GM21825 (cell line): ENCODE data around the gene BRD9.
"Not testable (repeated sequence)": the region's sequence is repeated elsewhere in the genome, so short reads cannot be mapped to it uniquely, and the experiment has no call there.

ENCODE experiments used
- ATAC-seq: cut with Tn5 transposase; IDR thresholded peaks from one replicate; pipeline ENCODE4 v1.9.1; 2021; ENCODE audit warnings: mild to moderate bottlenecking, moderate library complexity; ENCODE audit not compliant: unreplicated experiment

Gene BRD9

DNA sequence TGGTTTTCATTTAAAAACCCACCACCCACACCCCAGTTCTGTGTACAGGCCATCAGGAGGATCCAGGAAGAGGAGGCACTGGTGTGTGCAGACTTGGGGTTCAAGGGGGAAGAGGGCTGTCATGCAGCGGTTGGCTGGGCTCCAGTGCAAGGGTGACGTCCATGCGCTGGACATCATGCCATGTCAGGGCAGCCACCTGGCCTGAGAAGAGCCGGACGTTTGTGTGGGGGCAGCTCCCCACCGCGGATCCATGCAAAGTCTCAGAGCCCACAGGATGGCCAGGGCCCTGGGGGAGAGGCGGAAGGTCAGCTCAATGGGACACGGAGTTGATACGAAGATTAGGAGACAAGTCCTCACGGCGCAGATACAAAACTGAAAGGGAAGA lies 11.1 kb downstream of the BRD9 start:
- ATAC-seq: no peak

DNA sequence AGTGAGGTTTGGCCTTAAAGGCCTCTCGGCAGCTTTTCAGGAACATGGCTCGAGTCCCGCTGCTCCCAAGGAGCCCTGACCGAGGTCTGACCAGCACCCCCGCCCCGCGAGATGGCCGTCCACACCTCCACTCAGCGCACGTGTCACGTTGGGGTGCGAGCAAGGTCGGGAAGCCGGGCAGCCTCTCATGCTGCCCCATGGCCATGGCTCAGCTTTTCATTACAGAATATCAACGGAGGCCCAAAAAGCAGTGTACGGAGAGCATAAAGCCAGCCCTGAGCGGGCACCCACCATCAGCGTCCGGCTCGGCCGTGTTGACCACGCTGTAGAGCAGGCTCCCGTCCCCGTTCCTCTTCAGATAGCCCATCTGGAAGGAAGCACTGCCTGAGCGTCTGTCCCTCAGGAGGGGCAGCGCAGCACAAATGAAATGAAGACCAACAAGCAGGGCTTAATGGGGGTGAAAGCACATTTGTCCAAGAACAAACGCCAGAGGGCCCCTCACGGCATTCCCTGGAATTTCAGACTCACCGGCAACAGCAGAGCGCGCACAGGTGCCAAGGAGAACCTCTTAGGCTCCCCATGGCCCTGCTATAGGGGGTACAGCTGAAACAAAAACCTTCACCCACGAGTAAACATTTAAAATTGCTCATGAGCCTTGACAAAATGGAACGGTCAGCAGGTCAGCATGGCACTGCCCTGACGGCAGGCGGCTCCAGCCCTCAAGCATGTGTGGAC lies 11.6 kb downstream of the BRD9 start:
- ATAC-seq: no peak

DNA sequence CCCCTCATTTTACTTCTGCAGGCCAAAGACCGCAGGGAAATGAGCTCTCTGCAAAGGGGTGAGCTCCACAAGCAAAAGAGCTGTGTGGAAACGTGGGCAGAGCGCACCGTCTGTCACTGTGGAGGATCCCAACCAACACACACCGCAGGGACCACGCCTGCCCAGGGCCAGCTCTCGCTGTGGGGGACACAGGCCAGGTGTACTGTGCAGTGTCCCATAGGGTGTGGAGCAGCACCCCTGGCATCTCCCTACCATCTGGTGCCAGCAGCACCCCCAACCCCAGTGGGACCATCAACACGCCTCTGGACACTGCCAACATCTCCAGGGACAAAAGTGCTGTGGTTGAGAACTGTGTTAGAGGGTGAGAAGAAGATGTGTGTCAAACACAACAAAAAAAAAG lies 13.9 kb downstream of the BRD9 start:
- not testable (repeated sequence) for ATAC-seq

DNA sequence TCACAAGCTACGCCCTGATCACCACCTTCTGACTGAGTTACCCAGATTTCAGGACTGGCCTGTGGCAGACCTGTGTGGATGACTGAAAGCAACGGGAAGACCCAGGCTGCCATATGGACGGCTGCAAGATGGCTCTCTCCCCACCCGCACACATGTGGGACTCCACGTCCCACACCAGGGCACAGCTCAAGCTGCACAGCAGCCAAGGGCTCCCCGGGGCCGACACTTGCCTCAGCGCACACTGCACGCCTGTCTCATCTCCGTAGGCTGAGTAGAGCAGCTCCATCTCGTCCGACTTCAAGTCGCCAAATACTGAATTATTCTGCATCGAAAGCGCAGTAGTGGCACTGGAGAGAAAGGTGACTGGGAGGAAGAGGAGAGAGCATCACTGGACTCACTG lies 14.5 kb downstream of the BRD9 start:
- ATAC-seq: no peak

DNA sequence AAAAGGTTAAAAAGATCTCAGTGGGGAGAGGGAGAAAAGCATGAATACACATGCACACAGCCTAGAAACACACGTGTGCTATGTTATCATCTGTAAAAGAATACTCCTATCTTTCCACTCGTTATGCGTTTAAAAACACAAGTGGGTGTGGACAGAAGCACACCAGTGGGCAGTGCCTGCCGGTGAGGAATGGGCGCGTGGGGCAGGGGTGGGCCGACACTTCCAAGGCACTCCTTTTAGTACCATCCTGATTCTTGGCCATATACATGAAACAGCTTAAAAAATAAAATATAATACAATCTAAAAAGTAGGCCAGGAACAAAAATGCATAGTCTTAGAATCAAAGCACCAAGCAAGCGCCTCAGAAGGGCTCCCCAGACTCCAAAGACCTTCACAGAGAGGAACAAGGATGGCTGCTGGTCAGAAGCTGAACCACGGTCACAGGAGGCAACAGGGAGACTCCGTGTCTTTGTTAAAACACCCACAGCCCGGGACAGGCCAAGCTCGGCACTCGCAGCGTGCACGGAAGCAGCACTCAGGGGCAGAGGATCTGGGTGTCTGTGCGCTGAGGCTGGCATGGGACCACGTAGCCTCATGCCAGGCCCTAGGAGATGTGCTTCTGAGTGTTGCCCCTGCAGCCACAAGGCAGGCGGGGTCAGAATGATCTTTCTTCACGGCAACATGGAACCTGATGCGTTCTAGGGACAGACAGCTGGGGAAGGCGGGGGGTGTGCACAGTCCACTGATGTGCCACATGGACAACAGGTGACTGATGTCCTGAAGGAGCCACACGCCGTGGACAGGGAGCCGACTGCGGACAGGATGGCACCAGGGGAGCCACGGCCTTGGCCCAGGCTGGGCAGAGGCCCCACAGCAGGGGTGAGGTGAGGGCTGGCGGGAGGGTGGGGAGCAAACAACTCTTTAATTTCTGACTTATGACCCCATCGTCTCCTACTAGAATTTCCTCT lies 15.9 kb downstream of the BRD9 start:
- no peak for ATAC-seq

DNA sequence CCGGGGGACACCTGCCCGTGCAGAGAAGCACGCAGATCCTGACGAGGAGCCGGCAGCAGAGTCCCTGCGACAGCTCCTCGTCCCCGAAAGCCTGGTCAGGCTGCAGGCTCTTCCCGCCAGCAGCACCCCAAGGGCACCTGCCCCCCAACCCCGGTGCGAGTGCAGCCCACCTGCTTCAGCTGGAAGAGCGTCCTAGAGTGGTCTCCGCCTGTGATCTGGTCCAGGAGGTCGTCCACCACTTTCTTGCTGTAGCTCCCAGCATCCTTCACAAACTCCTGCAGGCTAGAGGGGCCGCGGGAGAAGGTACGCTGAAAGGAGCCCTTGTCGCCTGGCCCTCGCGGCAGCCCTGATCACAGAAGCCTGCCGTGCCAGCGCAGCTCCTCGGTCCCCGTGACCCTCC lies 16.7 kb downstream of the BRD9 start:
- no peak for ATAC-seq

DNA sequence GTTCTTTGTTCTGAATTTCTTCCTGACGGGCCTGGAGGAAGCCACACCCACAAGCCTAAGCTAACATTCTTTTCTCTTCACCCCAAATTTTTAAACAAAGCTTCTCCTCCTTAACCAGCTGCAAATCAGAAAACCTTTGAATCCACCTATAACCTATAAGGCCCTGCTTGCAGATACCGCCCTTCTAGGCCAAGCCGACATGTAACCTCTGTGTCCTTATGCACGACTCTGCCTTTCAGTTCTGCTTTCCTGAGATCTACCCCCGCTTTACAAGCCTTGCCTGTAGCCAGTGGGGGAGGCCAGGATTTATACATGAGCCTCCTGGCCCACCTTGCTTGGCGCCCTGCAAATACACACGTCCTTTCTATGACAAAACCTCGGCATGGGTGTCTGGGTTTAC lies 19.3 kb downstream of the BRD9 start:
- no peak for ATAC-seq

DNA sequence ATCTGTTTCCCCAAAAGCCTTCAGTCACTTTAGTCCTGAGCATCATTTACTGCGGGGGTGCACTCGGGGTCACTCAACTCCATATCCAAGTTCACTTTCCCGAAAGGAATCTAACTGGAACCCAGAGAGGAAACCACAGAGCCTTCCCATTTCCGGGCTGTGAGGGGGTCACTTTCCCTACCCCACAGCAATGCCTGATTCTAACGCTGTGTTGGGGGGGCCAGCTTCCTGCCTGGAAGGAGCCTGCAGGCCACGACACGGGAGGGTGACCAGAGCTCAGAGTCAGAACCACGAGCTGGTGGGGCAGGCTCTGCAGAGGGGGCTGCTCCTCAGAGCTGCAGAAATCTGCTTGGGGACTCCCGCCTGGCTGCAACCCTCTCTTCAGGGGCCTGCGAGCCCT lies 20.3 kb downstream of the BRD9 start:
- ATAC-seq: no peak

DNA sequence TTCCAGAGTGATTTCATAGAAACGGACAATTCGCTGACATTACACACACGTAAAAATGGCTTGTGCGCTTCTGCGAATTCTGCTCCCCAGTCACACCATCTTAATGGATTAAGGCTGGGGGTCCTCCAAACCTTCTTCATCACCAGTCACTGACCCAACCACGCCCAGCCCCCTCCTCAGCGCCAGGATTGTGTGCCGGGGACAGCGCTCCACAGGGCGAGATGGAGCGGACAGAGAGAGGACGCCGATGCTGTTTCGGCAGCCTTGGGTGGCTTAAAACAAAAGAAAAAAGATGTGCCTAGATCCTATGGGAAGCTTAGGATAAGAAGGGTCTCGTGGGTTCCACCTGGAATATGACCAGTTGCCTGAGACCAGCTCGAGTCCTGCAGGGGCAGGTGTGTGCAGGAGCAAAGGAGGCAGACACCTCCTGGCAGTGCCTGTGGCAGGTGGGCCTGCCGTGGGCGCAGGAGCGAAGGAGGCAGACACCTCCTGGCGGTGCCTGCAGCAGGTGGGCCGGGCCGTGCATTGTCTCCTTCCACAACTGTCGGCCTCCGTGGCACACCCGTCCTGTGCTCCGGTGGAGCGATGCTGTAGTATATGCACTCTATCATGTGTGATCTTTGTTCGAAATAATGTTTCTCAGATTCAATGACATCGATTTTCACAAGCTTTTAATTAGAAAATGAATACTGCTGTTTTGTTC lies 20.9 kb downstream of the BRD9 start:
- ATAC-seq: no peak

DNA sequence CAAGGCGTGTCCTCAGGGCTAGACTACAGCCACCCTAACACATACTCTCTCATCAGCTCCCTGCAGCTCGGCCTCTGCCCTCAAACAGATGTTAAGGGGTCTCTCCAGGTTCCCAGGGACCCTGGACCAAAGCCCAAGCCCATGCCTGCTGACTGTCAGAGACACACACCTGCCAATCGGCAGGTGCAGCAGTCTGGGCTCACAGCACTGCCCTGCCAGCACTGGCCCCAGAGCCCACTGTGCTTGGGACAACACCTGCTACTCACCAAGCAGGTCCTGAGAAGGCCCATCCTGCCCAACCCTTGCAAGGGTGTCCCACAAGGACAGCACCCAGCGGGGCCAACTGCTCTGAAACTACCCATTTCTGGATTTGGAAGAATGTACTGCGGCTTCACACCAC lies 21.6 kb downstream of the BRD9 start:
- ATAC-seq: no peak

DNA sequence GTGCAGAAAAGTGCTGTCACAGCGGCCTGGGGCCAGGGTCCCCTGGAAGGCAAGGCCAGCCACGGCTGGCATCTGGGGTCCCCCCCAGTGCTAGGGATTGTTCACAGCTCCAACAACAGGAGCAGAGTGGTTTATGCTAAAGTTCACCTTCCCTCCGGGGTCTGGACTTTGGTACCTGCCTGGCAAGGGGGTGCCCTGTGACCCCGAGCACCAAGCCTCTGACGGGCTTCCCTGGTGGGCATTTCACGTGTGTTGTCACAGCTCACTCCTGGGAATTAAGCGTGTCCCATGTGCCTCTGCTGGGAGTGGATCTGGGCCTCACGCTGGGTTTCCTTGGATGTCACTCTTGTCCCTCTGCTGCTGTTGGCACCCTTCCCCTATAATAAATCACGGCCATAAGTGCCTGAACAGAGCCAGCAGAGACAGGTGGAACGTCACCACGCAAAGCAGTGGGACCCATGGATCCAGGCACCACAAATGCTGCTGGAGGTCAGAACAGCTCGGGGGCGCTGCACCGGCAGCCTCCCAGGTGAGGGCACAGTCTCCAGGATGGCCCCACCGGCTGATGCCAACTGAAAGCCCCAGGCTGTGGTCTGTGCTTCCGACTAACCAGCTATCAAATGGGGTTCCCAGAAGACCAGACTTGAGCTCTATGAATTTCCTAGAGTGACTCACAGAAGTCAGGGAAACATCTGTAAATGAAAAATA lies 24.0 kb downstream of the BRD9 start:
- no peak for ATAC-seq

DNA sequence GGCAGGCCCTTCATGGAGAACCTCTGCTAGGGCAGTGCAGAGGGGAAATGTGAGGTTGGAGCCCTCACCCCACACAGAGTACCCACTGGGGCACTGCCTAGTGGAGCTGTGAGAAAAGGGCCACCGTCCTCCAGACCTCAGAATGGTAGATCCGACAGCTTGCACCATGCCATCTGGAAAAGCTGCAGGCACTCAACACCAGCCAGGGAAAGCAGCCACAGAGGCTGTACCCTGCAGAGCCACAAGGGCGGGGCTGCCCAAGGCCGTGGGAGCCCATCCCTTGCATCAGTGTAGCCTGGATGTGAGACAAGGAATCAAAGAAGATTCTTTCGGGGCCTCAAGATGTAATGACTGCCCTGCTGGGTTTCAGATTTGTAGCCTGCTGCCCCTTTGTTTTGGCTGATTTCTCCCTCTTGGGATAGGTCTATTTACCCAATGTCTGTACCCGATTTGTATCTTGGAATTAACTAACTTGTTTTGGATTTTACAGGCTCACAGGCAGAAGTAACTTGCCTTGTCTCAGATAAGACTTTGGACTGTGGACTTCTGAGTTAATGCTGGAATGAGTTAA lies 25.2 kb downstream of the BRD9 start:
- no peak for ATAC-seq

DNA sequence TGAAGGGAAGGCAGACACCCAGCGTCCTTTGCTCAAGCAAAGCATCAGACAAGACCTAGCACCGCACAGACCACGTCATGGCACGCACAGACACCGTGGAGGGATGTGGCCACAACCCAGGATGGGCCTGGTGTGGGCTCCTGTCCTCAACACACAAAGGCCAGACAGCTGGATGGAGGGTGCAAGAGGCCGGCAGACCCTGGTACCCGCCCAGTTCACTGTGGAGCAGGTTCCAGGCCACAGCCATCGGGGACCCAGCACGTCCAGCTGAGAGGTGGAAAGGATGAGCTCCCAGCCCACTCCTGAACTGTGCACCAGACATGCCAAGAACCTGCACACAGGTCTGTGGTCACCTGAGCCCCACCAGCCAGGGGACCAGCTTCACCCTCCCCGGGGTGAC lies 26.8 kb downstream of the BRD9 start:
- no peak for ATAC-seq

DNA sequence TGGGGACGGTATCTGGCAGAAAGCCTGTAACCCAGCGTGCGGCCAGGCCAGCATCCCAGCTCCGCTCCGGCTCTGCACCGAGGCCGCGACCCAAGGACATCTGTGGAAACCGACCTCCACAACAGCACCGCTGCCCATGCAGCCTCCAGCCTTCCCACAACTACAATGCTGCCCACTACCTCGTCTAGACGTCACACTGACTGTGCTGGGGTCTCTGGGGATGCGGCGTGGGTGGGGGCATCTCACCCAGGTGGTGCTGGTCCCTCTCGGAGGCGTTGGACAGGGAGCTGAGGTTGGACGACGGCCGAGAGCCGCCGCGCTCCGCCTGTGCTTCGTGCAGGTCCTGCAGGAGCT lies 27.5 kb downstream of the BRD9 start:
- no peak for ATAC-seq

DNA sequence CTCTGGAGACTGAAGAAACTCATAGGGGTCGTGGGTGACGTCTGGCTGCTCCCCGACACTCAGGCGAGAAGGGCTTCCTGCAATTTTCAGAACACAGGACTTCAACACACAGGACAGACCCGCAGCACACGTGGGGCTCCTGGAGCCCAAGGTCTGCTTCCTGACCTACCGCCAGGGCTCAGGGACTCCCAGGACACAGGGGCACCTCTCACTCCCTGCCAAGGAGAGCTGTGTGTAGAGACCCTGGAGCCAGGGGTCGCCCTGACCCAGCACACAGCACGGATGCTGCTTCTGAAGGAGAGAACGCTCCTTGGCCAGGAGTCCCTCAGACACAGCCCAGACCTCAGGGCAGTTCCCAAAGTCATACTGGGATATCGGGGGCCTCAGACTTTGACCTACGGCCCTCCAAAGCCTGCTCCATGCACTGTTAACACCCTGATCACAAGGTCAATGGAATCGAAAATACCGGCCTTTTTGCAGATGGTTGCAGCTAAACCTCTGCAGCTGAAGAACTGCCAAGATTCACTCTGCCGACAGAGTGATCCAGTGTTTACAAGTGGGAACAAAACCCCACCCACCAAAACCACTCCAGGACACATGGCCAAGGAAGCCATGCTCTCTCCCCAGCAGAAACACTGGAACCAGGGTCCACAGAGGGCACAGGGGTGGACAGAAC lies 28.0 kb downstream of the BRD9 start:
- ATAC-seq: no peak

DNA sequence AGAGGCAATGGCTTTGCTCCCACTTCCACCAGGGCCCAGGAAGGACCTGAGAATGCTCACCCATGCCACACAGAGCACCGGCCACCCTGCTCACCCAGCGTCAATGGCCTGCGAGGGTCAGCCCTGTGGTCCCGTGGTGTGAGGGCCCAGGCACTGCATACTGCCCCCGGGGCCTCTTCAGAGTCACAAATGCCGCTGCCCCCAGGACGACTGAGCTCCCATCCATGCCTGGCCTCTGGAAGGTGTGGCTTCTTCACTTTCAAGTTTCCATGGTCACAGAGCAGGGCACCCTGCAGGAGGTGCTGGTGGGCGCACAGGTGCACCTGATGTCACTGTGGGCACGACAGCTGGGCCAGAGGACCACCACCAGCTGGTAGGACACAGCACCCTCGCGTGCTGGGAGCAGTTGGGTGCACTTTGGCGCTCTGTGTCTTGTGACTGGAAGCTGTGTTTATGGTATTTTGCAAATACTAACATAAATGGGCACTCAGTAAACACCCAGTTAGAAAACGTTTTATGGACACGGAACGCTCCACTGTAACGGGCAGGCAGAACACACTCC lies 29.3 kb downstream of the BRD9 start:
- ATAC-seq: no peak

DNA sequence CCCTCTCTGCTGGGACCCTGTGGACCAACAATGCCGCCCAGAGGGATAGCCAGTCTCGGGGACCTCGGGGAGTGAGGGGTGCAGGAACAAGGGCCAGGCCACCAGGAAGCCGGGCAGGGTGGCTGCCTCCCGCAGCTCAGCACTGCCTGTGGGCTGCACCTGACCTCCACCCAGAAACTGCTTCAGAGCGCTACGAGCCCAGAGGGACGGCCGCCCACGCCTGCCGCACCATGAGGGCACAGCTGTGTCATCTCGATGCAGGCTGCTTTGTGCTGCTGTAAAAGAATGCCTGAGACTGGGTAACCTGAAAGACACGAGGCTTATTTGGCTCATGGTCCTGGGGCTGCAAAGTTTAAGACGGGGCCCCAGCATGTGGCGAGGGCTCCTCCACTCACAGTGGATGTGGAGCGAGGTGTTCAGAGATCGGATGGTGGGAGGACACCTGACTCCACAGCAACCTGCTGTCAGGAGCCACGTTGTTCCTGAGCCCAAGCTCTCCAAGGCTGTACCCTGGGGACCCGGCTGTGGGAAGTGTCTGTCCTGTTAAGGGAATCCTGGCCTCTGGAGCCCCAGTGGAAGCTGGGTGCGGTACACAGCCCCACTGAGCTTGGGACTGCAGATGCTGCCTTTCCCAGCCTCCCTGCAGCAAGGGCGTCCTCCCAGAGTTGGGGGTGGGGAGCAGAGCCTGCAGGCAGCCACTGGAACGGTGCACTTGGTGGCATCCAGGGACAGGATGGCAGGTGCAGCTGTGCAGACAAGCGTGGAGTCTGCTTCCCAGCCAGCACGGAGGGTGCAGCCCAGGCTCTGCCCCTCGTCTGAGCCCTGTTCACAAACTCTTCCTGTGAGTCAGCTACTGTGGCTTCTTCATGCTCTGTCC lies 30.0 kb downstream of the BRD9 start:
- no peak for ATAC-seq

DNA sequence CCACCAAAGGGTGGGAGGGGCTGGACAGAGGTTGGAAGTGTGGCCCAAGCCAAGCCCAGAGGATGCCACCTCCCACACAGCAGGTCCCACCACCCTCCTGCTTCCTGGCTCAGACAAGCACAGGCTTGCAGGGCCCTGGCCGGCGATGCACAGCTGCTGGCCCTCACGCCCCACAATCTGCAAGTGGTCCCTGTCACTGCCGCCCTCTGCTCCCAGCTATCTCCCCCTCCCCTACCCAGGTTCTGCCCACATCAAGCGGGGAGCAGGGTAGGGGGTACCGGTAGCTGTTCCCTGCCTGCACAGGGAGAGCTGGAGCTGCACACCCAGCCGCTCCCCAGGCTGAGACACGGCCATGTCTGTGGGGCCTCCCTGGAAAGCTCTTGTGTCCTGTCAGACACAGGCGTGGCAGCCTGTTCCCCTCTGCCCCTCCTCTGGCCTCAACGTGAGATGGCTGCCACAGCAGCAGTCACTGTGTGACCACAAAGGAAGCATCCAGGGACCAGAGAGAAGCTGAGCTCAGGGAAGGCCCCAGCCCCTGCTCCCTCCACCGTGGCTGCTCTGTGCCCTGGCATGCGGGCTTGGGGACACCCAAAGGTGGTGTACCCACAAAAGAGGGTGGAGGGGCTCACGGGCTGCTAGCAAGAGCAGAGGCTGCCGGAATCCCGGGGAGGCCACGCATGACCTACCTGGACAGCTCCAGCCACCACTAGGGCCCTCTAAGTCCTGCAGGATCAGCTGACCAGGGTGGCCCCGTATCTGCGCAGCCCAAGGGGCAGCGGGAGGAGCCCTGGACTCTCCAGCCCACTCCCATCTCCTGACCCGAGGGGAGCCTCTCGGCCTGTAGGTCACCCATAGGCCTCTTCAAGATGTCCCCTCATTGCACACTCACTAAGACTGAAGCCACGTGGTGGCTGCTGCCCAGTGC lies 30.9 kb downstream of the BRD9 start:
- ATAC-seq: no peak
